HEK293 (cell line): ENCODE results near the gene LENEP.

Experiments used
- MYNN ChIP-seq: fragments of 450-650 bp; formaldehyde crosslinking; IDR thresholded peaks from 2 replicates; pipeline ENCODE4 v1.5.1; 2016; ENCODE audit warnings: missing biosample characterization, missing genetic modification characterization, borderline replicate concordance
- PATZ1 ChIP-seq: fragments of 450-650 bp; formaldehyde crosslinking; IDR thresholded peaks from 2 replicates; pipeline ENCODE4 v1.5.1; 2016; ENCODE audit warnings: missing biosample characterization, missing genetic modification characterization
- PRDM1 ChIP-seq: fragments of 450-650 bp; formaldehyde crosslinking; IDR thresholded peaks from 2 replicates; pipeline ENCODE4; 2016; ENCODE audit warnings: missing biosample characterization, missing genetic modification characterization
- RBAK ChIP-seq: fragments of 450-650 bp; formaldehyde crosslinking; IDR thresholded peaks from 2 replicates; pipeline ENCODE4 v1.5.1; 2016; ENCODE audit warnings: missing biosample characterization, missing genetic modification characterization
- REST ChIP-seq: fragments of 450-650 bp; formaldehyde crosslinking; IDR thresholded peaks from 2 replicates; pipeline ENCODE4 v1.5.1; 2016; ENCODE audit warnings: missing biosample characterization, missing genetic modification characterization
- SP3 ChIP-seq: fragments of 450-650 bp; formaldehyde crosslinking; IDR thresholded peaks from 2 replicates; pipeline ENCODE4 v1.5.1; 2016; ENCODE audit warnings: missing biosample characterization, missing genetic modification characterization
- ZBTB10 ChIP-seq: fragments of 450-650 bp; formaldehyde crosslinking; IDR thresholded peaks from 2 replicates; pipeline ENCODE4 v1.5.1; 2016; ENCODE audit warnings: missing biosample characterization, missing genetic modification characterization
- ZBTB21 ChIP-seq: fragments of 450-650 bp; formaldehyde crosslinking; IDR thresholded peaks from 2 replicates; pipeline ENCODE4 v1.5.1; 2017; ENCODE audit warnings: missing biosample characterization, missing genetic modification characterization
- ZBTB48 ChIP-seq: fragments of 450-650 bp; formaldehyde crosslinking; IDR thresholded peaks from 2 replicates; pipeline ENCODE4 v1.5.1; 2016; ENCODE audit warnings: missing biosample characterization, missing genetic modification characterization
- ZBTB49 ChIP-seq: fragments of 450-650 bp; formaldehyde crosslinking; IDR thresholded peaks from 2 replicates; pipeline ENCODE4 v1.5.1; 2016; ENCODE audit warnings: missing biosample characterization, missing genetic modification characterization, low read depth
- ZBTB7A ChIP-seq: fragments of 450-650 bp; formaldehyde crosslinking; IDR thresholded peaks from 2 replicates; pipeline ENCODE4 v1.5.1; 2016; ENCODE audit warnings: low read depth, missing biosample characterization, missing genetic modification characterization
- ZNF138 ChIP-seq: fragments of 450-650 bp; formaldehyde crosslinking; IDR thresholded peaks from 2 replicates; pipeline ENCODE4 v1.5.1; 2016; ENCODE audit warnings: missing biosample characterization, missing genetic modification characterization, borderline replicate concordance
- ZNF266 ChIP-seq: fragments of 450-650 bp; formaldehyde crosslinking; IDR thresholded peaks from 2 replicates; pipeline ENCODE4 v1.5.1; 2016; ENCODE audit warnings: missing biosample characterization, missing genetic modification characterization, low read depth
- ZNF341 ChIP-seq: fragments of 450-650 bp; formaldehyde crosslinking; IDR thresholded peaks from 2 replicates; pipeline ENCODE4; 2016; ENCODE audit warnings: low read depth, missing biosample characterization, missing genetic modification characterization
- ZNF398 ChIP-seq: fragments of 450-650 bp; formaldehyde crosslinking; IDR thresholded peaks from 2 replicates; pipeline ENCODE4 v1.5.1; 2017; ENCODE audit warnings: missing biosample characterization, missing genetic modification characterization
- ZNF501 ChIP-seq: fragments of 450-650 bp; formaldehyde crosslinking; IDR thresholded peaks from 2 replicates; pipeline ENCODE4 v1.5.1; 2016; ENCODE audit warnings: missing biosample characterization, missing genetic modification characterization
- ZNF555 ChIP-seq: fragments of 450-650 bp; formaldehyde crosslinking; conservative IDR thresholded peaks from 2 replicates; pipeline ENCODE4 v1.5.1; 2017; ENCODE audit warnings: missing biosample characterization, mild to moderate bottlenecking, missing genetic modification characterization, inconsistent platforms
- ZNF558 ChIP-seq: fragments of 450-650 bp; formaldehyde crosslinking; IDR thresholded peaks from 2 replicates; pipeline ENCODE4 v1.5.1; 2016; ENCODE audit warnings: missing biosample characterization, missing genetic modification characterization
- ZNF626 ChIP-seq: fragments of 450-650 bp; sonication (Bioruptor Pico); formaldehyde crosslinking; IDR thresholded peaks from 2 replicates; pipeline ENCODE4 v1.5.1; 2018; ENCODE audit warnings: missing biosample characterization, missing genetic modification characterization, inconsistent platforms
- ZNF664 ChIP-seq: fragments of 450-650 bp; formaldehyde crosslinking; IDR thresholded peaks from 2 replicates; pipeline ENCODE4 v1.5.1; 2016; ENCODE audit warnings: missing biosample characterization, missing genetic modification characterization
- ZNF692 ChIP-seq: fragments of 450-650 bp; formaldehyde crosslinking; IDR thresholded peaks from 2 replicates; pipeline ENCODE4 v1.5.1; 2016; ENCODE audit warnings: missing biosample characterization, missing genetic modification characterization
- ZNF792 ChIP-seq: fragments of 450-650 bp; formaldehyde crosslinking; IDR thresholded peaks from 2 replicates; pipeline ENCODE4 v1.5.1; 2016; ENCODE audit warnings: missing biosample characterization, missing genetic modification characterization
- ZSCAN23 ChIP-seq: fragments of 450-650 bp; formaldehyde crosslinking; IDR thresholded peaks from 2 replicates; pipeline ENCODE4 v1.5.1; 2016; ENCODE audit warnings: missing biosample characterization, missing genetic modification characterization

LENEP gene

GRCh38 chr1:154974102-154974807, 19.1 kb upstream of the LENEP start, which contains the start of gene CKS1B (continued):
- TF ChIP-seq PATZ1 (tag by site-specific recombination): no peak; the same call in 1 of the 2 replicates
- peak; percentile 31; the same call in 1 of the 2 replicates for TF ChIP-seq ZBTB48 (tag by site-specific recombination)
- no peak for TF ChIP-seq ZBTB49
- TF ChIP-seq ZSCAN23 (tag by site-specific recombination): 0 out of 2 replicates have a peak, but pooled peaks have one; percentile 51
- no peak; the same call in 1 of the 2 replicates for TF ChIP-seq ZNF692 (tag by site-specific recombination)
- peak; percentile 98 for TF ChIP-seq SP3 (tag by site-specific recombination)
- TF ChIP-seq ZBTB10 (tag by site-specific recombination): peak; percentile 97
- peak; percentile 30; the same call in 1 of the 2 replicates for TF ChIP-seq ZBTB21 (tag by site-specific recombination)
- peak; percentile 78; the same call in 1 of the 2 replicates for TF ChIP-seq ZNF501 (tag by site-specific recombination)
- TF ChIP-seq RBAK (tag by site-specific recombination): no peak
- TF ChIP-seq ZNF341: peak; percentile 25; the same call in 1 of the 2 replicates
- TF ChIP-seq ZNF555 (tag by site-specific recombination): no peak
- TF ChIP-seq ZBTB7A (tag by site-specific recombination): peak; percentile 99
- TF ChIP-seq ZNF138 (tag by site-specific recombination): no peak
- TF ChIP-seq MYNN (tag by site-specific recombination): no peak
- TF ChIP-seq ZNF626 (tag by site-specific recombination): no peak
- no peak for TF ChIP-seq ZNF792
- no peak for TF ChIP-seq ZNF664 (tag by site-specific recombination)
- peak; percentile 97 for TF ChIP-seq PRDM1 (tag by site-specific recombination)
- TF ChIP-seq ZNF266 (tag by site-specific recombination): no peak
- TF ChIP-seq ZNF398 (tag by site-specific recombination): no peak
- peak; percentile 29; the same call in 1 of the 2 replicates for TF ChIP-seq ZNF558 (tag by site-specific recombination)
- TF ChIP-seq REST (tag by site-specific recombination): no peak
